ENCODE results near the gene VTA1. TPM values are rescaled to one million over a fixed set of nuclear protein-coding genes. Genes with fewer than 3 reads are reported as not detected.

Gene VTA1
- polyA plus RNA-seq, 1 of the 3 experiments (the other 2 are of a cell fraction) = 60.1 TPM

DNA sequence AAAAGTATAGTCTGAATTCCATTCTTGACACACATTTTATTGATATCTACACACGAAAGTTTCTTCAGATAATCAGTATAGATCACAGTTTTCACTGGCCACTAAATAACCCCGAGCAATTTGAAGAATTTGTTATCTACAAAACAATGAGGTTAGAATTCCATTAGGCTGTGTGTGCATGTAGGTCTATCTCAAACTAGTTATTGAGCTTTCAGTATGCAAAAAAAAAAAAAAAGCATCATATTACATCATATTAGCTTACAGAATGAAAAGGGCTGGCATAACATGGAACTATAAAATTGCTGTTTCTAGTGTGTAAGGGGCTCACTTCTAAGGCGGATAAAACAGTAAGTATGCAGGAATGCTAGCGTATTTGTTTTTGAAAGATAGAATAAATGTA lies 95.2 kb downstream of the VTA1 start (continued):
- TF ChIP-seq EZH2phosphoT487 (IDR thresholded peaks at IDR 0.05; ENCODE audit: borderline replicate concordance, low read depth) = no peak

DNA sequence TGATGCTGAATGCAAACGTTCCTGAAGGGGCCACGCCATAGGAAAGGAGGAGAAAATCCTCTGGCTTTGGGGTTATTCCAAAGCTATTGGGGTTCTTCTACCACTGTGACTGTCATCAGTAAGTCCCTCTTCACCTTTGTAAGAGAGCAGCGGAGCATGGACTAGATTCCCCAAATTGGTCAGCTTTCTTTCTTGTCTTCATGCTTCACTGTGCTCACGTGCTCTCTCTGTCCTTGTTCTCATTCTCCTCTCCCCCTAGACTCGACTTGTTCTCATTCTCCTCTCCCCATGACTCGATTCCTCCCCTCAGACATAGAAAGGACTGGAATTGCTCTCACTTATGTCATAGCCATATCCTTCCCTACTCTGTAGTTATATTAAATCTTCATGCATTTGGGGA lies 99.9 kb downstream of the VTA1 start:
- no peaks in the 10 kb centered on the region for H3F3A ChIP-seq (replicated peaks; ENCODE audit: insufficient read depth)
- TF ChIP-seq EZH2phosphoT487 (IDR thresholded peaks at IDR 0.05; ENCODE audit: borderline replicate concordance, low read depth) (no peak), EP300 (IDR thresholded peaks at IDR 0.05; ENCODE audit: borderline replicate concordance in 1 of 2, low read depth in 1 of 2, low read length in 1 of 2) (no peak), GATA2 (CRISPR knock-in tag; IDR thresholded peaks at IDR 0.05) (no peak)
- no peak overlapping the region for H3K27ac ChIP-seq (ENCODE audit: low read depth in 2 of 2, low read length in 1 of 2)
- H3K4me2 ChIP-seq = no peak overlapping the region
- ChIA-PET CTCF (no interaction called here), POLR2A (no interaction called here)
- H3K79me2 ChIP-seq (ENCODE audit: insufficient read depth) = no peaks in the 10 kb centered on the region
- H3K36me3 ChIP-seq (replicated peaks in 1 of 2; ENCODE audit: control insufficient read depth in 1 of 2, insufficient read depth in 2 of 2, low read length in 1 of 2) = no peaks in the 10 kb centered on the region
- H2AFZ ChIP-seq (ENCODE audit: low read depth) = no peak overlapping the region
- no peaks in the 10 kb centered on the region for H3K9me3 ChIP-seq
- H4K20me1 ChIP-seq (ENCODE audit: insufficient read depth) = no peaks in the 10 kb centered on the region
- H3K9me2 ChIP-seq = no peaks in the 10 kb centered on the region
- no peak overlapping the region for H3K4me3 ChIP-seq (ENCODE audit: low read depth in 2 of 2, low read length in 1 of 2)
- H3K27me3 ChIP-seq (ENCODE audit: insufficient read depth) = no peaks in the 10 kb centered on the region
- DNase-seq = no peak
- H3K9ac ChIP-seq = no peak overlapping the region
- 33% methylated on average over 5 of the region's 6 CpGs for WGBS (ENCODE audit: low lambda C conversion rate)
- H3K4me1 ChIP-seq (ENCODE audit: control insufficient read depth in 1 of 2, insufficient read depth in 2 of 2, low read depth in 1 of 2, low read length in 1 of 2) = no peaks in the 10 kb centered on the region

DNA sequence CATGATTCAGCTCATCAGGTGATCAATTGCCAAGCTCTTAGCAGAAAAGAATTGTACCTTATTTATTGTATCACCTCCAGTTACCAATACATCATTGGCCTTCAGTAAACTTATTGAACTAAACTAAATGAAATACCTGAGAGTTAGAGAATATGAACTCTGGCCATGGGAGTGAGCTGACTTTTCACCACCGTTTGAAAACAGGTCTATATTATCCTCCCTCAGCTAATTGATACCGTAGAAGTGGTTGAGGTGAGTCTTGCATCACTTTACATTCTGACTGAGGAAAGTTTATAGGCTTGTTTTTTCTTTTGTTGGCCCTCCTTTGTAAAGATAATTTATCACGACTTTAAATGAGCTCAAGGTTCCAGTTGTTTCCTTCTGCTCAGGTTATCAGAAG lies 102.2 kb downstream of the VTA1 start:
- no peak overlapping the region for H3K4me3 ChIP-seq (ENCODE audit: low read depth in 2 of 2, low read length in 1 of 2)
- ChIA-PET POLR2A (no interaction called here), CTCF (no interaction called here)
- H3K4me1 ChIP-seq (ENCODE audit: control insufficient read depth in 1 of 2, insufficient read depth in 2 of 2, low read depth in 1 of 2, low read length in 1 of 2) = no peaks in the 10 kb centered on the region
- no peak overlapping the region for H3K27ac ChIP-seq (ENCODE audit: low read depth in 2 of 2, low read length in 1 of 2)
- H2AFZ ChIP-seq (ENCODE audit: low read depth) = 0 out of 2 replicates have a peak overlapping the region, but pooled peaks have one; percentile 3
- no peak for DNase-seq
- H3K9me3 ChIP-seq = no peaks in the 10 kb centered on the region
- no peaks in the 10 kb centered on the region for H3K79me2 ChIP-seq (ENCODE audit: insufficient read depth)
- no peaks in the 10 kb centered on the region for H3K36me3 ChIP-seq (replicated peaks in 1 of 2; ENCODE audit: control insufficient read depth in 1 of 2, insufficient read depth in 2 of 2, low read length in 1 of 2)
- H3K9me2 ChIP-seq = no peaks in the 10 kb centered on the region
- no peak overlapping the region for H3K9ac ChIP-seq
- H3K4me2 ChIP-seq = no peak overlapping the region
- TF ChIP-seq MXI1 (IDR thresholded peaks at IDR 0.05; ENCODE audit: low read depth, low read length) (no peak), RCOR1 (IDR thresholded peaks at IDR 0.05; ENCODE audit: low read length) (no peak), EP300 (IDR thresholded peaks at IDR 0.05; ENCODE audit: borderline replicate concordance in 1 of 2, low read depth in 1 of 2, low read length in 1 of 2) (no peak), TAF1 (IDR thresholded peaks at IDR 0.05; ENCODE audit: borderline replicate concordance, low read depth, low read length) (no peak), GATA2 (CRISPR knock-in tag; IDR thresholded peaks at IDR 0.05) (no peak), TCF12 (IDR thresholded peaks at IDR 0.05) (no peak), SIN3A (IDR thresholded peaks at IDR 0.05; ENCODE audit: borderline replicate concordance, low read depth, low read length) (no peak), YY1 (IDR thresholded peaks at IDR 0.05; ENCODE audit: low read depth) (no peak), IRF3 (IDR thresholded peaks at IDR 0.05; ENCODE audit: low read depth, low read length) (no peak)
- TF ChIP-seq, protein P1, sequence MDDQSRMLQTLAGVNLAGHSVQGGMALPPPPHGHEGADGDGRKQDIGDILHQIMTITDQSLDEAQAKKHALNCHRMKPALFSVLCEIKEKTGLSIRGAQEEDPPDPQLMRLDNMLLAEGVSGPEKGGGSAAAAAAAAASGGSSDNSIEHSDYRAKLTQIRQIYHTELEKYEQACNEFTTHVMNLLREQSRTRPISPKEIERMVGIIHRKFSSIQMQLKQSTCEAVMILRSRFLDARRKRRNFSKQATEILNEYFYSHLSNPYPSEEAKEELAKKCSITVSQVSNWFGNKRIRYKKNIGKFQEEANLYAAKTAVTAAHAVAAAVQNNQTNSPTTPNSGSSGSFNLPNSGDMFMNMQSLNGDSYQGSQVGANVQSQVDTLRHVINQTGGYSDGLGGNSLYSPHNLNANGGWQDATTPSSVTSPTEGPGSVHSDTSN (IDR thresholded peaks at IDR 0.05) = no peak
- H4K20me1 ChIP-seq (ENCODE audit: insufficient read depth) = no peaks in the 10 kb centered on the region
- 26% methylated on average over 3 of the region's 3 CpGs for WGBS (ENCODE audit: low lambda C conversion rate)
- no peaks in the 10 kb centered on the region for H3F3A ChIP-seq (replicated peaks; ENCODE audit: insufficient read depth)
- no peaks in the 10 kb centered on the region for H3K27me3 ChIP-seq (ENCODE audit: insufficient read depth)
